H1 (cell line): ENCODE data around the gene ZNF791. TPM values are rescaled to one million over a fixed set of nuclear protein-coding genes. Genes with fewer than 3 reads are reported as not detected.

Experiments used
- CTCF ChIA-PET: fragments of 300-600 bp; sonication (Branson Sonifier 250); formaldehyde crosslinking; loops from one replicate; lab custom pipeline; 2021; ENCODE audit not compliant: partially characterized antibody; lab: Charles Lee
- POLR2A ChIA-PET: fragments of 300-600 bp; sonication (Branson Sonifier 250); formaldehyde crosslinking; loops from one replicate; lab custom pipeline; 2021; ENCODE audit warnings: inconsistent platforms; ENCODE audit not compliant: partially characterized antibody; lab: Charles Lee
- DNase-seq, 2 experiments: peaks; one replicate each; pipeline versions ENCODE4 v3.0.0 to v3.0.0-alpha.2; 2010 to 2022; ENCODE audit warnings: low spot score in 2 of 2, low read depth in 1 of 2, mixed read lengths in 1 of 2
- FAIRE-seq: peaks from 2 replicates; lab custom pipeline; 2011; peaks lifted over from hg19 to GRCh38; lab: Jason Lieb, UNC
- H2AFZ ChIP-seq: 2 replicates; pipeline ENCODE4 v1.8.1; 2012; ENCODE audit warnings: low read length, inconsistent platforms
- H2AK5ac ChIP-seq: 2 replicates; pipeline ENCODE4 v1.6.1; 2013; ENCODE audit warnings: low read depth, low read length
- H2BK120ac ChIP-seq: replicated peaks from 2 replicates; pipeline ENCODE3; 2013; ENCODE audit warnings: low read depth, low read length, inconsistent platforms
- H2BK12ac ChIP-seq: 2 replicates; pipeline ENCODE4 v1.6.1; 2013; ENCODE audit warnings: low read depth, low read length
- H2BK15ac ChIP-seq: 2 replicates; pipeline ENCODE4 v1.6.1; 2013; ENCODE audit warnings: low read length
- H2BK20ac ChIP-seq: 2 replicates; pipeline ENCODE4 v1.6.1; 2013; ENCODE audit warnings: low read length
- H2BK5ac ChIP-seq: 2 replicates; pipeline ENCODE4 v1.6.1; 2013; ENCODE audit warnings: low read depth, low read length
- H3K14ac ChIP-seq: 2 replicates; pipeline ENCODE4 v1.6.1; 2013; ENCODE audit warnings: inconsistent platforms; ENCODE audit not compliant: insufficient read length
- H3K18ac ChIP-seq: 2 replicates; pipeline ENCODE4 v1.6.1; 2013; ENCODE audit warnings: low read length; ENCODE audit errors: extremely low read depth
- H3K23ac ChIP-seq: 2 replicates; pipeline ENCODE4 v1.6.1; 2013; ENCODE audit warnings: inconsistent platforms; ENCODE audit not compliant: insufficient read length
- H3K23me2 ChIP-seq: 2 replicates; pipeline ENCODE4 v1.6.1; 2013; ENCODE audit warnings: low read depth, low read length
- H3K27ac ChIP-seq: 2 replicates; pipeline ENCODE4 v1.6.1; 2011; ENCODE audit warnings: low read depth, low read length, inconsistent platforms
- H3K27me3 ChIP-seq, 4 experiments: replicated peaks in 1 of 4; 1 replicate in 1 of 4; 2 replicates in 3 of 4; pipeline versions ENCODE4 v1.6.1 to v1.8.1; 2011 to 2013; ENCODE audit warnings: low read length in 3 of 4, mild to moderate bottlenecking in 3 of 4, inconsistent platforms in 2 of 4, mixed read lengths in 2 of 4, moderate library complexity in 1 of 4; ENCODE audit not compliant: control insufficient read depth in 3 of 4, insufficient read depth in 3 of 4; ENCODE audit errors: extremely low read depth in 1 of 4
- H3K36me3 ChIP-seq, 4 experiments: 2 replicates each; pipeline versions ENCODE4 v1.6.1 to v1.8.1; 2011 to 2013; ENCODE audit warnings: mild to moderate bottlenecking in 4 of 4, low read length in 3 of 4, moderate library complexity in 2 of 4, control low read depth in 1 of 4, inconsistent platforms in 1 of 4; ENCODE audit not compliant: insufficient read depth in 4 of 4, control insufficient read depth in 2 of 4
- H3K4ac ChIP-seq: replicated peaks from 2 replicates; pipeline ENCODE3; 2013; ENCODE audit warnings: low read length, low read depth, mixed read lengths, inconsistent platforms; ENCODE audit not compliant: insufficient read length
- H3K4me1 ChIP-seq, 4 experiments: replicated peaks in 1 of 4; 1 replicate in 1 of 4; 2 replicates in 3 of 4; pipeline versions ENCODE4 v1.6.1 to v1.8.1; 2011 to 2013; ENCODE audit warnings: low read length in 3 of 4, inconsistent platforms in 2 of 4, mixed read lengths in 1 of 4; ENCODE audit not compliant: insufficient read depth in 4 of 4, control insufficient read depth in 3 of 4
- H3K4me2 ChIP-seq, 2 experiments: 2 replicates each; pipeline versions ENCODE4 v1.6.1 to v1.8.1; 2011 to 2013; ENCODE audit warnings: low read depth in 2 of 2, low read length in 2 of 2, control low read depth in 1 of 2, inconsistent platforms in 1 of 2, mild to moderate bottlenecking in 1 of 2; ENCODE audit not compliant: insufficient read depth in 1 of 2
- H3K4me3 ChIP-seq, 4 experiments: fragments of 200-600, 300-600 bp in 1 of 4; sonication (generic), shearing (Covaris generic), sonication (Bioruptor Twin) in 1 of 4; 2 replicates each; pipeline versions ENCODE4 v1.5.1 to v1.8.1; 2011 to 2016; ENCODE audit warnings: low read length in 4 of 4, low read depth in 3 of 4, control low read depth in 2 of 4, inconsistent platforms in 2 of 4, mild to moderate bottlenecking in 2 of 4, mixed read lengths in 1 of 4, moderate library complexity in 1 of 4; ENCODE audit not compliant: insufficient read depth in 2 of 4; ENCODE audit errors: extremely low read depth in 1 of 4
- H3K56ac ChIP-seq: replicated peaks from 2 replicates; pipeline ENCODE3; 2013; ENCODE audit warnings: low read depth, mild to moderate bottlenecking, mixed read lengths, low read length, inconsistent platforms; ENCODE audit not compliant: insufficient read length
- H3K79me1 ChIP-seq: 2 replicates; pipeline ENCODE4 v1.6.1; 2013; ENCODE audit warnings: low read depth, low read length, control low read depth
- H3K79me2 ChIP-seq, 2 experiments: 2 replicates each; pipeline versions ENCODE4 v1.6.1 to v1.8.1; 2012 to 2013; ENCODE audit warnings: low read length in 2 of 2, mild to moderate bottlenecking in 2 of 2, inconsistent platforms in 1 of 2; ENCODE audit not compliant: insufficient read depth in 2 of 2, control insufficient read depth in 1 of 2
- H3K9ac ChIP-seq, 4 experiments: replicated peaks in 1 of 4; 1 replicate in 1 of 4; 2 replicates in 3 of 4; pipeline versions ENCODE4 v1.6.1 to v1.8.1; 2011 to 2013; ENCODE audit warnings: low read depth in 3 of 4, low read length in 3 of 4, control low read depth in 2 of 4, mild to moderate bottlenecking in 2 of 4, moderate library complexity in 2 of 4, inconsistent platforms in 1 of 4; ENCODE audit errors: extremely low read depth in 1 of 4
- H3K9me3 ChIP-seq, 2 experiments: 2 replicates each; pipeline versions ENCODE4 v1.6.1 to v1.8.1; 2012 to 2013; ENCODE audit warnings: mild to moderate bottlenecking in 2 of 2, moderate library complexity in 2 of 2, control low read depth in 1 of 2, inconsistent platforms in 1 of 2, low read depth in 1 of 2, low read length in 1 of 2, mixed read lengths in 1 of 2; ENCODE audit not compliant: insufficient read depth in 2 of 2
- H4K20me1 ChIP-seq, 2 experiments: replicated peaks in 1 of 2; 2 replicates each; pipeline versions ENCODE3 to v1.8.1; 2011 to 2013; ENCODE audit warnings: inconsistent platforms in 2 of 2, low read length in 2 of 2, mild to moderate bottlenecking in 1 of 2; ENCODE audit not compliant: insufficient read depth in 2 of 2, control insufficient read depth in 1 of 2
- H4K5ac ChIP-seq: 2 replicates; pipeline ENCODE4 v1.6.1; 2013; ENCODE audit warnings: low read length, low read depth, mixed read lengths, inconsistent platforms; ENCODE audit not compliant: insufficient read length
- H4K8ac ChIP-seq: 2 replicates; pipeline ENCODE4 v1.8.0; 2013; ENCODE audit warnings: mild to moderate bottlenecking, moderate library complexity, low read length, inconsistent platforms; ENCODE audit not compliant: insufficient read depth; ENCODE audit errors: extremely low read depth
- H4K91ac ChIP-seq: replicated peaks from 2 replicates; pipeline ENCODE3; 2013; ENCODE audit warnings: low read length, mixed read lengths, inconsistent platforms; ENCODE audit not compliant: insufficient read length
- CHD2 ChIP-seq: IDR thresholded peaks from 2 replicates; pipeline ENCODE4 v1.6.1; 2012; ENCODE audit warnings: low read length, improper control_type of control experiment
- EZH2 ChIP-seq: fragments of 200-600 bp; sonication (generic); IDR thresholded peaks from 2 replicates; pipeline ENCODE4 v1.7.1; 2012; ENCODE audit warnings: low read depth, mild to moderate bottlenecking, moderate library complexity, low read length, inconsistent platforms; ENCODE audit not compliant: severe bottlenecking
- POU5F1 ChIP-seq: IDR thresholded peaks from 2 replicates; pipeline ENCODE4 v1.6.1; 2011; ENCODE audit warnings: low read depth, mild to moderate bottlenecking, low read length, moderate library complexity
- RAD21 ChIP-seq, 2 experiments: IDR thresholded peaks in 1 of 2; conservative IDR thresholded peaks in 1 of 2; 2 replicates each; pipeline ENCODE4 v1.6.1; 2011; ENCODE audit warnings: low read depth in 2 of 2, low read length in 2 of 2, improper control_type of control experiment in 1 of 2, inconsistent platforms in 1 of 2, mild to moderate bottlenecking in 1 of 2, moderate library complexity in 1 of 2
- SRF ChIP-seq: IDR thresholded peaks from 2 replicates; pipeline ENCODE4 v1.6.1; 2011; ENCODE audit warnings: mild to moderate bottlenecking, low read depth, low read length, moderate library complexity
- TAF1 ChIP-seq: IDR thresholded peaks from 2 replicates; pipeline ENCODE4 v1.6.1; 2011; ENCODE audit warnings: mild to moderate bottlenecking, low read depth, low read length
- YY1 ChIP-seq: IDR thresholded peaks from 2 replicates; pipeline ENCODE4 v1.6.1; 2011; ENCODE audit warnings: low read depth, mild to moderate bottlenecking, low read length
- ZNF274 ChIP-seq: IDR thresholded peaks from 2 replicates; pipeline ENCODE4 v1.7.0; 2012; ENCODE audit warnings: low read length, borderline replicate concordance; ENCODE audit errors: extremely low read depth
- WGBS, 2 experiments: shearing (Covaris generic) in 1 of 2; methylation state at CpG; one replicate each; pipeline versions ENCODE4 v1.1.6 to v1.1.7; 2013 to 2015; ENCODE audit warnings: low lambda C conversion rate in 2 of 2, mixed read lengths in 2 of 2, inconsistent platforms in 1 of 2, low coverage in 1 of 2, missing lambda C conversion rate in 1 of 2; ENCODE audit not compliant: insufficient replicate concordance in 2 of 2, insufficient coverage in 1 of 2, insufficient read length in 1 of 2; ENCODE audit errors: extremely low coverage in 1 of 2, missing lambda C conversion rate in 1 of 2; 5-methylcytosine and 5-hydroxymethylcytosine counted together
- polyA plus RNA-seq, 7 experiments: library from polyadenylated mRNA; depleted of rRNA in 3 of 7; stranded (reverse) in 5 of 7; unstranded in 2 of 7; fragments of >200 nt in 5 of 7; fragments of 200-250 nt in 2 of 7; gene quantifications; 1 replicate in 5 of 7; 2 replicates in 1 of 7; 4 replicates in 1 of 7; pipeline versions ENCODE4 v1.2.1 to v1.2.3, GENCODE V29; 2011 to 2013; ENCODE audit warnings: missing spikeins in 2 of 7, mixed read lengths in 2 of 7
- total RNA-seq: library from RNA; stranded (reverse); fragmentation: NEBNext Ultra II Directional; extraction: Animal tissue kit (Norgen Biotek cat#: 25700); gene quantifications from 2 replicates; pipeline ENCODE4 v1.2.1, GENCODE V29; 2021

The ZNF791 gene
- total and polyA plus RNA-seq, 2 of the 8 experiments (the other 6 are each of a cell fraction or from before 2014, with no cell fraction given): 4.1 to 18.6 TPM

DNA sequence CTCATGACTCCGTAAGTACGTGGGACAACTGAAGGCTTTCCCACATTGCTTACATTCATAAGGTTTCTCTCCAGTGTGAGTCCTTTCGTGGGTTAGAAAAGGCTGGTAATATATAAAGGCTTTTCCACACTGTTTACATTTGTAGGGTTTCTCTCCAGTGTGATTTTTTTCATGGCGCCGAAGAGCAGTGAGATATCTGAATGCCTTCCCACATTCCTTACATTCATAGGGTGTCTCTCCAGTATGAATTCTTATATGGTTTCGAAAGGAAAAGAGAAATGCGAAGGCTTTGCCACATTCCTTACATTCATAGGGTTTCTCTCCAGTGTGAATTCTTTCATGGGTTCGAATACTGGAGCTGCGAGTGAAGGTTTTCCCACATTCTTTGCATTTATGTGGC, 29.6 kb upstream of the ZNF791 start:
- DNase-seq: no peak
- no peak overlapping the region for H4K8ac ChIP-seq
- FAIRE-seq: no peak

More for the DNA sequence above, 29.6 kb upstream of the ZNF791 start:
- Histone ChIP-seq H3K23ac (no peak overlapping the region), H3K27me3 (no peaks in the 10 kb centered on the region), H4K91ac (no peak overlapping the region), H3K9me3 (peaks cover 18 to 37% of the 10 kb centered on the region in 2 experiments), H2BK5ac (no peak overlapping the region), H2BK120ac (no peak overlapping the region), H2BK15ac (no peak overlapping the region), H3K23me2 (no peaks in the 10 kb centered on the region), H4K5ac (no peak overlapping the region), H3K14ac (no peak overlapping the region), H3K79me1 (no peaks in the 10 kb centered on the region), H3K79me2 (no peaks in the 10 kb centered on the region), H3K9ac (no peak overlapping the region), H2BK12ac (no peak overlapping the region), H3K36me3 (peaks cover 3 to 51% (median 21%) of the 10 kb centered on the region in 4 experiments; a peak in 7 of 8 replicates), H2AFZ (no peak overlapping the region), H3K4ac (no peak overlapping the region), H3K56ac (no peak overlapping the region), H3K4me3 (no peak overlapping the region), H2BK20ac (no peak overlapping the region), H4K20me1 (no peaks in the 10 kb centered on the region), H3K18ac (no peak overlapping the region), H3K4me2 (no peak overlapping the region), H2AK5ac (no peak overlapping the region), H3K27ac (no peak overlapping the region), H3K4me1 (no peaks in the 10 kb centered on the region)
- ChIA-PET POLR2A (interaction anchor here (0.6 to 1.9 kb wide), 2 partner anchors 47 to 1496 kb away, joined by 3 read pairs; no protein-coding TSS in a partner anchor), CTCF (no interaction called here)
- TF ChIP-seq RAD21 (IDR thresholded peaks at IDR 0.05 in 1 of 2, conservative IDR thresholded peaks at IDR 0.05 in 1 of 2; ENCODE audit: low read depth in 2 of 2, low read length in 2 of 2) (no peak), ZNF274 (peak; percentile 31; the same call in 1 of the 2 replicates), EZH2 (no peak), TAF1 (no peak), SRF (no peak), POU5F1 (no peak), YY1 (no peak), CHD2 (no peak)
- WGBS, 2 experiments: 81% methylated on average over 9 of the region's 9 CpGs; no CpG with 5 or more reads in 1 of the 2 experiments
